Measurements from ENCODE around the gene PTPN7.

GRCh38 chr1:202157945-202158344, 2.5 kb downstream of the PTPN7 start:
- TF ChIP-seq CTCF (IDR thresholded peaks at IDR 0.05) (no peak), POLR2A (IDR thresholded peaks at IDR 0.05) (no peak)

All from Peyer's patch (tissue), 4 donors.